GM19455 (cell line): ENCODE data around the gene RBBP8NL.

ENCODE experiments used
- ATAC-seq: cut with Tn5 transposase; IDR thresholded peaks from one replicate; pipeline ENCODE4 v1.9.1; 2021; ENCODE audit not compliant: unreplicated experiment

RBBP8NL gene

GRCh38 chr20:62423326-62423706 lies 4.0 kb downstream of the RBBP8NL start:
- ATAC-seq: no peak

DNA sequence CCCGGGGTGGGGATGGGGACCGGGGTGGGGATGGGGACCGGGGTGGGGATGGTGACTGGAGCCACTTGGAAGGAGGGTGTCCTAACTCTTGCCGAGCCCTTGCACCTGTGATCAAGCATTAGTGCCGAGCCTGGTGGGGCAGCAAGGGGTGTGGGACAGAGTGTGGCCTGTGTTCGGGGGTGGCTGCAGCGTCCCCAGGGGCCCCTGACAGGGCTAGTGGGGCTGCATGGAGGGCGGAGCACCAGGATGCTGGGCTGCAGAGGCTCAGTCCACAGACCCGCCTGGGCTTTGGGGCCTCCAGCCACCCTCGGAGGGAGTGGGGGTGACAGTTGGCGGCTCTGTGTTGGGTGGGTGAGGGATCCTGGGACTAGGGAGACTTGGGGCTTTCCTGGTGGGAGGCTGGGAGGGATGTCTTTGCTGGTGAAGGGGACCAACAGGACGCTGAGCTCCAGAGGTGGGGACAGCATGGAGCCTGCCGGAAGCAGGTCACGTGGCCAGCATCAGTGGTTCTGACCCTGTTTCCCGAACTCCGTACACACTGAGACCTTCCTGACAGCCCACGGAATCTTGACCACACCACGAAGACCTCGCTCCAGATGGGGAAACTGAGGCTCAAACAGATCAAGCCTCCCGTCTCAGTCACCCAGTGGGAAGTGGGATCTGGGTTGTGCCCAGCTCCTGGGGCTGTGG lies 4.6 kb downstream of the RBBP8NL start:
- no peak for ATAC-seq

DNA sequence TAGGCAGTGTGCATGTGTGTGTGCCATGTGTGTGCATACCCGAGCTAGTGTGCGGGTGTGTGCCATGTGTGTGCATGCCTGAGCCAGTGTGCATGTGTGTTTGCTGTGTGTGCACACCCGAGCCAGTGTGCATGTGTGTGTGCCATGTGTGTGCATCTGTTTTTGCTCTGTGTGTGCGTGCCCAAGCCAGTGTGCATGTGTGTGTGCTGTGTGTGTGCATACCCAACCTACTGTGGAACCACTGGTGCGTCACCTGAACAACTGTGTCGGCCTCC lies 5.7 kb downstream of the RBBP8NL start:
- no peak for ATAC-seq

GRCh38 chr20:62420846-62421715 lies 6.3 kb downstream of the RBBP8NL start:
- ATAC-seq: no peak

- no peak for ATAC-seq
Measured at GRCh38 chr20:62419759-62420158, 7.6 kb downstream of the RBBP8NL start.

- no peak for ATAC-seq
Measured at GRCh38 chr20:62418709-62419487, 8.4 kb downstream of the RBBP8NL start.

DNA sequence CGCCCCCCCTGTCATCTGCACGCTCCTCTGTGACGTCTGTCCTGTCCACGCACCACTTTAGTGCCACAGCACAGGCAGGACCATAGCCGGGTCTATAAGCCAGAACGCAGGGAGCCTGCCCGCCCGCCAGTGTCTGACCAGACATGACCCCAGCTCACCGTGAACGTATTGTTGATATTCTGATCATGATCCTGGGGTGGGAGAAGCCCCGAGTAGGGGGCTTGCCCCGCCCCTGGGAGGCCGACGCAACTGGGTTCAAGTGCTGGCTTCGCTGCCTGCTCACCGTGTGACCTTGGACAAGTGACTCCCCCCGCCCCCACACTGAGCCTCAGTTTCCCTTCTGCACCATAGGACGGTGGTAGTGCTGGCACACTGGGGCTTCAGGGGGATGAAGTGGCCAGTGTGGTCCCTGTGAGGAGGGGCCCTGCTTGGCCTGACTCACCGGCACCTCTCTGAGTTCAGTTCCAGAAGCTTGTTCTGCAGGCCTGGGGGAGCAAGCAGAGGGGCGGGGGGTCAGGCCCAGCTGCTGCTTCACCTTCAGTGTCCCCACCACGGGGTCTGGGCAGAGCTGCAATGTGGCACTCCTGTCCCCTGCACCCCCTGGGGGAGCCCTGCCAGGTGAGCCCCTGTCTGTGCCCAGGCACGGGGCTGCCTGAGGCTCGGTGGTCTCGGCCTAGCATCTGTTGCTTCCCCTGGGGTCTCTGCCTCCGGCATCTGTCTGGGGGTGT lies 9.2 kb downstream of the RBBP8NL start:
- no peak for ATAC-seq

- ATAC-seq: no peak
Measured at GRCh38 chr20:62416651-62417637, 10.4 kb downstream of the RBBP8NL start.

DNA sequence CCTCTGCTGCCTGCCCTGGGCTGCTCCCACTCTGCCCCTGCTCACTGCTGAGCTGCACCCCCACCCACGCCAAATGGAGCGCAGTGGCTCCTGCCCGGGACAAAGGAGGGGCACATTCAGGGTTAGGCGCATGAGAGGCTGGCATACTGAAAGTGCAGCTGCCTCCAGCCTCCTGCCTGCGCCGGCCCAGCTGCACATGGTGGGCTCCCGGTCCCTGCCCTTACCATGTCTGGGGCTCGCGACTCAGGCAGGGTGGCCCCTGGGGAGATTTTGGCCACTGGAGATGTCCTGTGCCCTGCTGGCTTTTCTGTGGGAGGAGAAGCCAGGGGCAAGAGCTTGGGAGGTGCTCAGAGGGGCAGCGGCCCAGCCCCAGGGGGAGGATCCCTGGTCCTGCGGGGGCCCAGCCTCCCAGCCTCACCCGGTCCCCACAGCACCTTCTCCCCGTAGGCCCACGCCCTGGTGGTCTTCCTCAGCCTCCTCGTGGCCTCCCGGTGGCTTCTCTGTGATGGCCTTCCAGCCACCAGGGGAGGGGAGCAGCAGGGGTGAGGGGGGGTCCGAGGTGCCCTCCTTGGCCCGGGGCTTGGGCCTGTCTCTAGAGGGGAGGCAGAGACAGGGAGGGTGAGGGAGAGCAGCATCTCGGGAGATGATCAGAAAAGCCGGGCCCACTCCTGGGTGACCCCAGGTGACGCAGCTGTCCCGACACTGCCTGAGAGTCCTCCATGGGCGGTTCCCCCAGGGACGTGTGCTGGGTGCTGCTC lies 11.8 kb downstream of the RBBP8NL start:
- no peak for ATAC-seq

DNA sequence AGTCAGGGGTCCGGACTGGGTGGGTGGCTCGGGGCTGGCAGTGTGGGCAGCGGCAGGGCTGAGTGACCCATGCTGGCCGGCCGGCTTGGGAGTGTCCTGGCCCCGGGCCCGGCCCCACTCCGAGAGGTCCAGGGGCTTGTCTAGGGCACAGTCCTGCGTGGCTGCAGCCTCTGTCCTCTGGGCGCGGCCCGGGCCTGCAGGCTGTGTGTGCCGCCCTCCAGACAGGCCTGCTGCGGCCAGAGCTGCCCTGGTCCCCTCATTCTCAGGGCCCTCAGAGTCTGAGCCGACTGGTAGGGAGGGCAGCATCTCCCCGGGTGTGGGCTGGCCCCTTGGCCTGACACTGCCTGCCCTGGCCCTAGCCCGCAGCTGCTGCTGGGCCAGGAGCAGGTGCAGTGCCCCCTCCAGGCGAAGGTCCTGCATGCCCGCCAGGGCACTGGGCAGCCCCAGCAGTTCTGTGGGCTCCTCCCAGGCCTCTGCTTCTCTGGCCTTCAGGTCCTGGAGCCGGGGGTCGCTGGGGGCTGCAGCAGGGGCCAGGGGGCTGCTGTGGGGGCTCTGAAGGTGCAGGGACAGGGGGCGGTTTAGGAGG lies 13.3 kb downstream of the RBBP8NL start:
- ATAC-seq: no peak

GRCh38 chr20:62413025-62413570 lies 14.2 kb downstream of the RBBP8NL start:
- ATAC-seq: no peak

DNA sequence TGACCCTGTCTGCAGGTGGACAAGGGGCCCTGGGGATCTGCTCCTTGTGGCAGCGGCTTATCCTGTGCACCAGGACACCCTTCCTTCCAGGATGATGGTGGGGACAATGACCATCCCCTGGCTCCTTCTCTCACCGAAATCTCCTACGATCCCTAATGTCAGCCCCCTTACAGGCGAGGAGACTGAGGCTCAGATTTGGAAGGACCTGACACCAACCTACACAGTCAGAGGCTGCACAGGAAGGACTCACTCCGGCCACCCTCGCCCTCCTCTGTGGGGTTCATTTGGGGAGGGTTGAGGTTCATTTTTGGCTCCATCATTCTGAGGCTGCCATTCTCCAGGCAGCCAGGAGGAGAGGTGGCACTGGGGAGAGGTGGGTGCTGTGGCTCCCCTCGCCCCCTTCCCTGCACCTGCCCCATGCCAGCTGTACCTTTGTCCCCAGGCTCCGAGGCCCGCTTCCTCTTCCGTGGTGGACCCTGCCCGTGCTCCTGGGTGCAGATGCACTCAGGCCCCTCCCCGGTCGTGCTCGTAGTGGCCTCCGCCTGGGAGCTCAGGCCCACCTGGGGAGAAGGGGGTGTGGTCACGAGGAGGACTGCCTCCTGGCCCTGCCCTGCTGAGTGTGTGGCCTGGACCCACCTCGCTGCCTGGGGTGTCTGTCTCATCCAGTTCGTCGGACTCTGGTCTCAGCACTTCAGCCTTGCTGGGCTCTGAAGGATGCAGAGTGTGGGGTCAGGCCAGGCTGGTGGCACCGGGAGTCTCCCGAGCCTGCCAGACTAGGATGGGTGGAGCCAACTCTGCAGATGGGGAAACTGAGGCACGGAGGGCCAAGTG lies 14.9 kb downstream of the RBBP8NL start:
- ATAC-seq: no peak

- ATAC-seq: no peak
Measured at GRCh38 chr20:62411479-62412193, 15.7 kb downstream of the RBBP8NL start.

DNA sequence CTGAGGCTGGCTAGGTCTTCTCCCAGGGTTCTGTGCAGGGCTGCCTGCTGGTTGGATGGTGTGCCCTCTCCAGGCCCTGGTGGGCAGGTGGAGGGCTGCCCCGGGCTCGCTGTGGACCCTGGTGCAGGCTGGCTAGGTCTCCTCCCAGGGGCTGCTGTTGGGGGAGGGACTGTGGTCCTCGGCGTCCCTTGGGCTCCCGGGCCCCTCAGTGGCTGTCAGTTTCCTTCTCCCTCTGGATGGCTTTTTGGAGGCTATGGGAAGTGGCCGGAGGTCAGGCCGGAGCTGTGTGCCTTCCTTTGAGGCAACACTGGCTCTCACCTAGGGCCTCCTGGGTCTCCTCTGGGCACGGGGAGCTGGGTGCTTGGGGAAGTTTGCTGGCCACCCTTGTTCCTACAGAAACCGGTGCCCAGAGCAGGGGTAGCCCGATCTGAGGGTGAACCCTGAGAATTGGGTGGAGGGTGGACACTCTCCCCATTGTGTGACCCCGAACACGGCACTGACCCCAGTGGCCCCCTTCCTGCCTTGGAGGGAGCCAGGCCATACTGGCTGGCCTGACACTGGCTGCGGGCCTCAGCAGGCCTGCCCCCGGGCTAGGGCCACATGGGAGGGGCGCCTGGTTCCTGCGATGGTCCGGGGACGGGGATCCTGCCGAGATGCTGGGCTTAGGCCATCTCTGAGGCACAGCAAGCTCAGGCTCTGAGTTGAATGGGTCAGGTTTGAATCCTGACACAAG lies 16.4 kb downstream of the RBBP8NL start:
- ATAC-seq: no peak

DNA sequence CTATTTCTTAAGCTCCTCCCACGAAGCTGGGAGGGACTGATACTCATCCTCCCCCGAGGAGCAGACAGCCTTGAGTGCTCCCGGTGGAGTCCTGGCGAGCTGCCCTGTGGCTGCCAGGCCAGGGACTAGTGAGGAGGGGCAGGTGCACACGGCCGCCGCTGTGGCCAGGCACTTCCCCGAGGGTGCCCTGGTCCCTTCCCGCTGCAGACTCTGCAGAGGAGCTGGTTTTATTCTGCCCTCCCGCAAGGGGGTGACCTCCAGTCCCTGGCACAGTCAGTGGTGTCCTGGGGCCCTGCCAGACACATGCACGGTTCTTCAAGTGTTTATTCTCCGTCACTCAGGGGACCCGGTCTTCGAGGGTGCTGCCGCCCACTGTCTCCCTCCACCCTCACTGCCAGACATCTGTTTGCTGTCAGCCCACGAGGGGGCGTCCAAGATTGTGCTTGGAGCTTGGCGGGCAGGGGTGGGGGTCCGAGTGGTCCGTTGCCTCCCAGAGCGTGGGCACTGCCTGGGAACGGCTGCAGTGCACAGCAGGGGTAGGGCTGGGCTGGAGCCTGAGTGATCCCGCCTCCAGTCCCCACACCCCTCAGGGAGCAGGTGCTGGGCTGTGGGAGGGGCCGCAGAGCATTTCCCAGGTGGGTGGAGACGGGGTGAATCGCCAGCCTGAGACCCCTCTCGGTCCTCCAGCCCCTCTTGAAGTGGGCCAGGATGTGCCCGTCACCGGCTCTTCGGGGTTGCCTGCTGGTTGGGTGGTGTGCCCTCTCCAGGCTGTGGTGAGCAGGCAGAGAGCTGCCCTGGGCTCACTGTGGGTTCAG lies 17.2 kb downstream of the RBBP8NL start:
- no peak for ATAC-seq
